Cerebellar nuclear complex (tissue), 1 donor: ENCODE results near the gene DLK1.

Experiments used
- DNase-seq, 2 experiments: peaks; one replicate each; lab custom pipeline; 2025; lab: John Stamatoyannopoulos, UW

The DLK1 gene

DNA sequence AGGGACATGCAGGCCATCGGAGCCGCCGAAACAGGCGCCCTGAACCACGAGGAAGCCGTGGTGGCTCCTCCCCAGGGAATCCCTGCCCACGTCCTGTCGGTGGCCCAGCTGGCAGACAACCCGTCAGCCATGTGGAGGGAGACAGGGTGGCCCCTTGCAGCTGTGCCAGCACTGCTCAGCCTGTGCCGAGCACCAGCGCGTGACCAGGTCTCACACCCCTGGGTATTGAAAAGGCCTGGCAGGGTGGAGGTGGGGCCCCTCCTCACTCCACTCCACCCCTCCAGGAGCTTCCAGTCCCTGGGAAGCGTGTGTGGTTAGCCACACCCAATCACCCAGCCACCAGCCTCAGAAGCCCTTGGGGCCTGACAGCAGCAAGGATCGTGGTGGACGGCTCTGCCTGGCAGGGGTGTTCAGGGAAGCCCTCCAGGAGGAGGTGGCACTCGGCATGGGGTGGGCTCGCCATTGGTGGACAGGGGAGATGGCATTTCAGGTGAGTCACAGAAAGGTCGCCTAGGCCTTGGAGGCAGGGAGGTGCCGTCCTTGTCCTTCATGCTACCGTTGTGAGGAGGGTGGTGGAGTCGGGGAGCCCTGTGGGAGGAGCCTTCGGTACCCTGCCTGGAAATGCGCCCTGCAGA, 12.3 kb upstream of the DLK1 start:
- no peak for DNase-seq

DNA sequence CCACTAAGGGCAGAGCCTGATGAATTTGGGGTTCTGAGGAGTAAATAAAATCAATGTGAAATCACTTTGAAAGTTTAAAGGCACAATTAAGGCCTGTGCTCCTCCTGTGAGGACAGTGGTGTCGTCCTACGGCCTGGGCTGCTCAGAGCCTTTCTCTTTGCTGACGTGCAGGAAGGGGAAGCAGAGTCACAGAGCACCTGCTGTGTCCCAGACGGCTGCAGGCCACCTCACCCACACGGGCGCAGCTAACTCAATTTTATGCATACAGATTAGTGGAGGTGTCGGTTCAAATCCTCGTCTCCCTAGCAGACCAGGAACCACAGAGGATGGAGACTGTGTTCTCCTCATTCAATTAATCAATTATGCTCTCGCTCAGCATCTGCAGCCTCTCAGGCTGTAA, 11.4 kb upstream of the DLK1 start:
- no peak for DNase-seq

GRCh38 chr14:100715803-100716202, 10.9 kb upstream of the DLK1 start:
- DNase-seq = no peak

DNA sequence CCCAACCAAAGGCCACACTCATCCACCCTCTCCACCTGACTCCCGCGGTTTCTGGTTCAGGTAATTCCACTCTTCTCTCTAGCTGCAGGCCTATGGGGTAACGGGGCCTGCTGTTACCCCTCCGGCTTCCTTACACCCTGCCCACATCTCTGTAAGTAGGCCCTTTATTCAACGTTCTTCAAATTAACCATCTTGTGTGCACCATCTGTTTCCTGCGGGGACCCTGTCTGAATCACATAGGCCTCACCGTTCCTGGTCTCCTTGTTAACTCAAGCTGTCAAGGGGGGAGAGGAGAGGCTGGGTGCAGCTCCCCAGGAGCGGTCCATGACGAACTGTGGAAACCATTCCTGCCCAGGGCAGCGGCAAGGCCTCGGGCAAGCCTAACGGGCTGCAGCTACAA, 9.3 kb upstream of the DLK1 start:
- DNase-seq = no peak

GRCh38 chr14:100719976-100720520, 6.6 kb upstream of the DLK1 start:
- DNase-seq = no peak

DNA sequence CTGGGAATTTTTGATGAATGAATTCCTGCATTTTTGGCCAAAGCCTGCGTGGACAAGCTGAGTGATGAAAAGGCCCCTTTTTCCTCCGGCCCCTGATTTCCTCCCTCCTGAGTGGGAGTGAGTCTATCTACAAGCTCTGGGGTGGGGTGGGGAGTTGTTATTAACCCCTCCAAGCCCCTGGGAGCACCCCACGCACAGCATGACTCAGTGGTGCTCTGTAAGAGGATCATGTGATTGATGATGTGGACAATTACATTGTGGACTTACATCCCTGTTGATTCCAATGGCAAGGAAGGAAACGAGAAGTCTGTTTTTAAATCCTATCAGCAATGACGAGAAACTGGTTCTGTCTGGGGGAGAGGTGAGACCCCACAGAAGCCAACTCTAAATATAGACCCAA, 5.1 kb upstream of the DLK1 start:
- no peak for DNase-seq

DNA sequence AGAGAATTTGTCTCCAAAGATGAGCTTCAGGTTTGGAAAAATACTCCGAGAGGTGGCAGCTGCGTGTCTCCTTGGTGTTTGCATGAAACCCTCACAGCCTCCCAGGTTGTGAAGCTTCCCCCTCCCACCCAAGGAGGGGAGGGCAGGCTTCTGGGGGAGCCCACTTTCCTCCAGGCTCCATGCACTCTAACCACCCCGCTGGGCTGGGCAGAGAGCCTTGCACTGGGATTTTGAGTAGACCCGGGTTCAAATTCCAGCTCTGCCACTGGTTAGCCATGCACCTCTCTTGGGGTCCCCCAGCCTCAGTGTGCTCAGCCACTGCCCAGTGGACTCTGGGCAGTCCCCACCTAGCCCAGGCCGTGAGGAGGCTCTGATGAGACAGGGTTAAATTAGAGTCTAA, 4.3 kb upstream of the DLK1 start:
- no peak for DNase-seq

- DNase-seq = no peak
These were observed 3.4 kb upstream of the DLK1 start for GRCh38 chr14:100723135-100723829.

- no peak for DNase-seq
These were observed 2.8 kb upstream of the DLK1 start for GRCh38 chr14:100723830-100724437.

DNA sequence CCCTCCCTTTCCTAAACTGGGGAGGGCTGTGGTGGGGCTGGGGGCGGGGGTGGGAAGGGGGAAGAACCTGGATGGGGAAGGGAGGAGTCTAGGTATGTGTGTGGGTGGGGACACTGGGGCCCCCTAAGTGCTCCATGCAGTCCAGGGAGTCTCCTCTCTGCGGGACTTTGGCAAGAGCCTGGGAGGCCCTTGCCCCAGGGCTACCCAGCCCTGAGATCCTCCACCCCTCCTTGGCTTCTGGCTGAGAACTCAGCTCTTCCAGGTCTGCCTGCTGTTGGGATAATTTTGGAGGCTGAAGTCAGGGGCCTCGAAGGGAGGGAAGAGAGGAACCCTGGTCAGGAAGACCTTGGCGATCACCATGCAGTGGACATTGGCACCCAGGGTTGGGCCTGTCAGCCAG, 2.2 kb upstream of the DLK1 start:
- DNase-seq = no peak

GRCh38 chr14:100725587-100726387, 905 bp upstream of the DLK1 start:
- DNase-seq = no peak

DNA sequence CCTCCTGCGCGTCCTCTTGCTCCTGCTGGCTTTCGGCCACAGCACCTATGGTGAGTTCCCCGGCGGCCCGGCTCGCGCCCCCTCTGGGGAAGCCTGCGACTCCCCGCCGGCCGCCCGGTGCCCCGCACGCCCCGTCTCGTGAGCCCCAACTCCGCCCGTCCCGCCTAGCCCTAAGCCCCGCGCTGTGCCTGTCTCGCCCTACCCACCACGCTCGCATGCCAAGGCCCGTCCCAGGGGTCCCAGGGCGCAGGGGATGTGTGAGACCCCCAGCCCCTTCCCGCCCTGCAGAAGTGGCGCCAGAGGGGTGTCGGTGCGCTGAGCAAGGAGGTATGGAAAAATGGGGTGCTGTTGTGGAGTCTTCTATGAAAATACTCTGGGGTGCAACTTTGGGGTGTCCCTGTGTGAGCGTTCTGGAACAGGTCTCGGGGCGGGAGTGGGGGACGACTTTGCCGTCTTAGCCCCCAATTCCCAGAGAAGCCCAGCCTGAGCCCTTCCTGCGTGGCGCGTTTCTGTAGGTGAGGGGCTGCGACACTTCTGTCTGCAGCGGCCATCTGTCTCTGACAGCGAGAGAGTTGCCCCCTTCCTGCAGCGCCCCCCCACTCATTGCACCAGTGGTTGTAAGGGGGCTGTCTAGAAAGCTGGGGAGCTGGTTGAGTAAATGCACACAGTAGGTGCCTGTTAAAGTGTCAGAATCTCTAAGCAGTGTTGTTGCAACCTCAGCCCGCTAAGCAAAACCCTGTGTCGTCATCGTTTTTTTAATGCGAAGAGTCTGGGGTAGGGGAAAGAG, 587 bp downstream of the DLK1 start:
- DNase-seq = no peak

GRCh38 chr14:100727873-100728240, 1.2 kb downstream of the DLK1 start:
- no peak for DNase-seq

DNA sequence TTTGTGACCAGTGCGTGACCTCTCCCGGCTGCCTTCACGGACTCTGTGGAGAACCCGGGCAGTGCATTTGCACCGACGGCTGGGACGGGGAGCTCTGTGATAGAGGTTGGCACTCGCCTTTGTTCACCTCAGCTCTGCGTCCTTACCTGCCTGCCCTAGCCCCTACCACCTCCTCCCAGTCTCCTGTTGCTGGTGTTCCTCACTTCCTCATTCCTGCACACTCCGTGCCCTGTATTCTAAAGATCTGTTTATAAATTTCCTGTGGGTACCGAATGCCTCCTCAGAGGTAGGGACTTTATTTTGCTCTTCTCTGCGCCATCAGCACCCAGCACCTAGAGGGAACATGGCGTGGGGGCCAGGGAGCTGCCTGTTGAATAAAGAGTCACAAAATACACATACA, 2.3 kb downstream of the DLK1 start:
- DNase-seq = no peak

GRCh38 chr14:100729982-100730381, 3.3 kb downstream of the DLK1 start:
- no peak for DNase-seq

DNA sequence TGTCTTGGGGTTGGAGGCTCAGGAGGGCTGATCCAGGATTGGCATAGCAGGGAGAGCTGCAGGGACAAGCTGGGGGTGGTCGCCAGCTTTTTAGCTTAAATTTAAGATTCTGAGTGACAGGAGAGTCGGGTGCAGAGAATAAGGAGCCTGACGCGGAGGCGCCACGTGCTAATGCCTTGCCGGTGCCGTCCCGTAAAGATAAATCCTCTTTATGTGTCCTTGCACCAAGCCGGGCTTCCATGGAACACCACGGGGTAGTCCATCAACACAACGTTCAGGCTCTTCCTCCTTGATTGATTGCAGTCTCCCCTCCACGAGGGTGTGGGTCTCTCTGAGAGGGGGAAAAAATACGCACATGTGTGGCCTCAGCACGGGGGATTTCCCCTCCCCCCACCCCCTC, 3.9 kb downstream of the DLK1 start:
- no peak for DNase-seq

- no peak for DNase-seq
These were observed 4.4 kb downstream of the DLK1 start for GRCh38 chr14:100731011-100731670.

DNA sequence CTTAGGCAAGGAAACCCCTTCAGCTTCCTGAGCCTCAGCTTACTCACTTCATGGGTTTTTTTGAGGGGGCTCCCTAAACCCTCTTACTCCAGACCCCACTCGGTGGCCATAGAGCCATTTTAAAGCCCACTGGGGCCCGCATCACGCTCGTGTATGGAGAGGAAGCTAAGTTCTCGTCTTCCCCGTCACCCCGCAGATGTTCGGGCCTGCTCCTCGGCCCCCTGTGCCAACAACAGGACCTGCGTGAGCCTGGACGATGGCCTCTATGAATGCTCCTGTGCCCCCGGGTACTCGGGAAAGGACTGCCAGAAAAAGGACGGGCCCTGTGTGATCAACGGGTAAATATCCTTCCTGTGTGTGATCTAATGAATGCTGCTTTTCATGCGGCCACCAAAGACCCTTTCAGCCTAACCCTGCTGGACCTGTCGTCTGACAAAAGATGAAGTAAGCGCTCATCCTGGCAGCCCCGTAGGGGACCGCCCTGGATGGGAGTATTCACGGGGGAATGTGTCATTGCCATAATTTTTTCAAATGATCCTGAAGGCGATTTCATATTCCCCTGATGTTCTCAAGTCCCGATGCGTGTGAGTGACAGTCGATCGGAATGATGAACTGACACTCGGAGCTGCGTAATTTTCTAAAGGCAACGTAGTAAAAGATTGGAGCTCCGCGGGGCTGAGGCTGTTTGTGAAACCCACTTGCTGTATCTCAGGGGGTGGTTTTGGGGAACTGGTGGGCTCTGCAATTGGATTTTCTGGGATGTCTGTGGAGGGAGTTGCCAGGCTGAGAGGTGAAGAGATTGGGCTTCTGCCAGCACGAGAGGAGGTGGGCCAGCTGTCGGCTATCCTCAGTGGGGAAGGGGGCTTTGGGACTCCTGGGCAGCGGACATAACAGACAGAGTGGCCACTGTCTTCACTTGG, 5.4 kb downstream of the DLK1 start:
- no peak for DNase-seq

DNA sequence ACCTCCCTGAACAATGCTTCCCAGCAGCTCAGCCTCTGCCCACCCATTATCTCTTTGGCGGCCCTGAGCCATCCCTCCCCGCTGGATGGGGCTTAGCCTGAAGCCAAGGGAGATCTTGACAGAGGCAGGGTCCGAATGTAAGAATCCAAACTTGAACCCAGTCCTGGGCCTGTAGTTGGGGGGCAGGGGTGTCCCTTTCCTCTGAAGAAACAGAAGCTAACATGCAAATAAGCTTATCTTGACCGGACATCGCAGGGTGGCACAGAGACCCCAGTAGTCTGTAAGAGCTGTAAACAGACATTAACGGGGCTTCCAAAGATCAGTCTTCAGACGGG, 6.0 kb downstream of the DLK1 start:
- no peak for DNase-seq

- no peak for DNase-seq
These were observed 6.6 kb downstream of the DLK1 start for GRCh38 chr14:100733152-100733850.
